ENCODE results near the gene SMYD3.

DNA sequence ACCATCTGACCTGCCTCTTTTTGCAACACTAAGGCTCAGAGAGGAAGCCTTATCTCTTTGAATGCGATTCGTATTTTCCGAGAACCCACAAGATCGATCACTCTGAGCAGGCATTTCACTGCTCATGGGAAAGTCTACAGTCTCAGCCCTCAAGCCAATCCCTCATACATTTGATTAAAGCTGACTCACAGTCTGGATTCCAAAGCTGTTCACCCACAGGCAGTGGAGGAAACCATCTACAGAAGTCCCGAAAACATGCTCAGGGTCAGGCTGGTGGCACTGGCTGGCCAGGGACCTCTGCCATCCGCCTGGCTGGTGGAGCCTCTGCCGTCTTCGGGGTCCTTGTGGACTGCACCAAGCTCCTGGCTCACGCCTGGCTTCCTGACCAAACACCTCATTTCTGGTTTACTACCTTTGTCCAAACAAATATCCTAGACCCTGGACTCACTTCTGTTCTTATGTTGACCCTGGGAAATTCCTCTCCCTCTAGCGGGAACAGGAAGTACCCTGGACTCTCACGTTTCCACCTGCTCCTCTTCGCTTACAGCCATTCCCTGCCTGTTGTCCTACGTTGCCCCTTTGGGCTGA, 650.0 kb downstream of the SMYD3 start:
- TF ChIP-seq CTCF (tag by site-specific recombination; IDR thresholded peaks at IDR 0.05) (no peak), ZNF148 (tag by site-specific recombination; IDR thresholded peaks at IDR 0.05; ENCODE audit: borderline replicate concordance) (no peak)
